ENCODE measurements around the gene SCYGR1.
"Not testable (repeated sequence)": the region's sequence is repeated elsewhere in the genome, so short reads cannot be mapped to it uniquely, and the experiment has no call there.

SCYGR1 gene

GRCh38 chr2:227387583-227387982 is at the start of gene SCYGR1:
SCYGR1 (minus strand) TSS chr2:227387949; CDS start chr2:227387949, 0 bp downstream.
- DNase-seq, result not testable (repeated sequence)

- no peak for DNase-seq
Measured at GRCh38 chr2:227436436-227437174, 48.9 kb upstream of the SCYGR1 start.

DNA sequence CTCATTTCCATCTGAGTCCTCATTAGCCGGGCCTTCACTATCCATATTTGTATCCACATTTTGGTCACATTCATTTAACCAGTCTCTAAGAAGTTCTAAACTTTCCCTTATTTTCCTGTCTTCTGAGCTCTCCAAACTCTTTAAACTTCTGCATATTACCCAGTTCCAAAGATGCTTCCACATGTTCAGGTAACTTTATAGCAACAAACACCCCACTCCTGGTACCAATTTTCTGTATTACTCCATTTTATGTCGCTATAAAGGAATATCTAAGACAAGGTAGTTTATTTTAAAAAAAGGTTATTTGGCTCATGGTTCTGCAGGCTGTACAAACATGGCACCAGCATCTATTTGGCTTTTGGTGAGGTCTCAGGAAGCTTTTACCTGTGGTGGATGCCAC is 45.4 kb upstream of the SCYGR1 start:
- DNase-seq, result no peak

- no peak for DNase-seq
Measured at GRCh38 chr2:227430639-227431038, 42.9 kb upstream of the SCYGR1 start.

DNA sequence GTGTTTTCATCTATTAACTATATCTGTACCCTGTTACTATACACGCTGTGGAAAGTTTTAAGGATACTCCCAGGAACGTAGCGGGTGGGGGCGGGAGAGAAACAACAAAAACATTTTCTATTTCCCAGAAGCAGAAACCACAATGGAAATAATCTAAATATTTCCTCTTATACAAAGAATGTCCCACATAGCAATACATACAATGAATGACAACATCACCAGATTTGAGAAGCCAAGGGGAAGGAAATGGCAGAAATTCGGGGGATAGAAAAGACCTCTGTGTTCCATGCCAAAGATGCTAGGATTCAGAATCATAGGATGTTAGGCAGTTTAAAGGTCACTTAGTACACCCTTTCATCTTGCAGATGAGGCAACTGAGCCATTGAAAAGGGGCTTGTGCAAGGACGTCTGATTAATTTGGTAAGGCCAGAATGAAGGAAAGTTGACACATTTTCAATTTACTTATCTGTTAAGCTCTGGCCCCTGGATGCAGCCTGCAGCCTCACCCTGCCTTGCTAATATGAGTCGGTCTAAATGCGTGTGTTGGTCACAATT is 41.1 kb upstream of the SCYGR1 start:
- no peak for DNase-seq

DNA sequence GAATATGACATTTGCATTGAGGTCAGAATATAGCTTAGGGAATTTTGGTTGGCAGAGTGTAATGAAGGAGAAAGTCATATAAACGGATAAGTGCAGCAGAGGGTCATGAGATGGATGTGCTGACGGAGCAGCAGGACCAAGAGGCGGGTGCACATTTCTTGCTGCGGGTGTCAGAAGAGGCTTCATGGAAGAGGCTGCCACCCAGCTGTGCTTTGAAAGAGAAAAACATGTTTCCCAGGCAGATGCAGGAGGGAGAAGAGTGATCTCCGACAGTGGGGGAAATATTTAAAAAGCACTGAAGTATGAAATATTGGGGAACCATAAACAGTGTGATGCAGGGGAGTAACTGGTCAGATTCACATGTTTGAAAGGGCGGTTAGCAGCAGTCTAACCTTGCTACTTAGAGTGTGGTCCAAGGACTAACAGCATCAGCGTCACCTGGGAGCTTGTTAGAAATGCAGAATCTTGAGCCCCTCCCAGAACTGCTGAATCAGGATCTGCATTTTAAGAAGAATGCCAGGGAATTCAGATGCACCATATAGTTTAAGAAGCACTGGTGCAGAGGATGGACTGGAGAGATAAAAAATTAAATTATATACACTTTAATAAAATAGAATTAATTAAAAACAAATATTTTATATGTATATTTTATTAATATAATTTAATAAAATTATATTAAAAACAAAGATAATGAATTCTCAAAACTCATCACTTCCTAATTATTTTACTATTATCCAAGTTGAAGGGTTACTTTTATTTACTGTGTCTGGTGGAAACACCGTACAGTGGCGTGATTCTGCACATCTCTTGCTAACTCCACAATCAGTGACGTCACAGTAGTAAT is 36.1 kb upstream of the SCYGR1 start:
- DNase-seq, result no peak

- no peak for DNase-seq
Measured at GRCh38 chr2:227420087-227421052, 32.6 kb upstream of the SCYGR1 start.

- no peak for DNase-seq
Measured at GRCh38 chr2:227416701-227417100, 29.0 kb upstream of the SCYGR1 start.

DNA sequence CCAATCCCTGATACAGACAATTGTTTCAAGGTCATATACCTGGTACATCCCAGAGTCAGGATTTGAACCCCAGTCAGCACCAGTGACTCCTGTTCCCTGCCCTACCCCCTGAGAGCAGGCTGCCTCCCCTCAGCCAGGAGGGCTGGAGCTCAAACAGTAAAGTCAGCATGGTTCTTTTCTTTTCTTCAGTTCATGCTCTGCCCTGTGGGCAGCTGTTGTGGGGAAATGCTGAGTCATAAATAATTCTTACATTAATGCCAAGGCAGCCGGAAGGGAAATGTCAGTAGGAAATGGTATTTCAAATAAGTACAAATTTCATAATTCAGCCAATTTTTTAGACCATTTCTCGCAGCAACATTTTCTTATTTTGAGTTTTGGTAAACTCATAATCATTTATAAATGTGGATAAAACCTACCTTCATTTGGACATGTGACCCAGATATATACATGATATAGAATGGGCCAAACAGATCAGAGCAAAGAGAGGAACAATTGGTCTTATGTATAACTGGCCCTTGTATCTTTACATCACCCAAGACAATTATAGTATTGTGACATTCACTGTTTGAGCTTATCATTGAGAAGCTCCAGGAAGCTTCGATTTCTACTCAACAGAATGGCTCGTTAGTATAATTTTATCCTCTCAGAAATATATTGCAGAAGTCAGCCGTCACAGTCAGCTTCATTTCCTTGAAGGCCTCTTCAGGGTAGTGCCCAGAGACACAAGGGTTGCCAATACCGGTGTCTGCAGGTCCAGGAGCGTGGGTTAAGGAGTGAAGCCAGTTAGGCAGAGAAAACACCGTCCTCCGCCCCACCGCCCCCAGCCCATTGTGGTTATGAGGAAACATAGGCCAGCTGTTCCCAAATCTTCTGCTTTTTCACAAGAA is 28.0 kb upstream of the SCYGR1 start:
- no peak for DNase-seq

GRCh38 chr2:227414846-227415245 is 27.1 kb upstream of the SCYGR1 start:
- DNase-seq, result no peak

DNA sequence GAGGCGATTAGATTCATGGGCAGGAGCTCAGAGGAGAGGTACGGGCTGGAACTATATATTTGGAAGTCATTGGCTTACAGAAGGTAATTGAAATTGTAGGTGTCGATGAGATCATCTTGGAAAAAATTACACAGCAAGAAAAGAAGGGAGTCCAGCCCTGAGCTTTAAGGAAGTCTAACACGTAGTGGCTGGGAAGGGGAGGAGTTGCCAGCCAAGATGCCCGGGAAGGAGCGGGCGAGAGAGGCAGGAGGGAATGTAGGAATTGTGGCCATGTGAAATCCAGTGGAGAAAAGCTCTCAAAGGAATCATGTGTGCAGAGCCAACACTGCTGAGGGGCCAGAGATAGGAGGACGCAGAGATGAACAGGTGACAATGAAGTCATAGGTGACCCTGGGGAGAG is 25.6 kb upstream of the SCYGR1 start:
- DNase-seq, result no peak

GRCh38 chr2:227412877-227413276 is 25.1 kb upstream of the SCYGR1 start:
- no peak for DNase-seq

- no peak for DNase-seq
Measured at GRCh38 chr2:227411990-227412350, 24.2 kb upstream of the SCYGR1 start.

DNA sequence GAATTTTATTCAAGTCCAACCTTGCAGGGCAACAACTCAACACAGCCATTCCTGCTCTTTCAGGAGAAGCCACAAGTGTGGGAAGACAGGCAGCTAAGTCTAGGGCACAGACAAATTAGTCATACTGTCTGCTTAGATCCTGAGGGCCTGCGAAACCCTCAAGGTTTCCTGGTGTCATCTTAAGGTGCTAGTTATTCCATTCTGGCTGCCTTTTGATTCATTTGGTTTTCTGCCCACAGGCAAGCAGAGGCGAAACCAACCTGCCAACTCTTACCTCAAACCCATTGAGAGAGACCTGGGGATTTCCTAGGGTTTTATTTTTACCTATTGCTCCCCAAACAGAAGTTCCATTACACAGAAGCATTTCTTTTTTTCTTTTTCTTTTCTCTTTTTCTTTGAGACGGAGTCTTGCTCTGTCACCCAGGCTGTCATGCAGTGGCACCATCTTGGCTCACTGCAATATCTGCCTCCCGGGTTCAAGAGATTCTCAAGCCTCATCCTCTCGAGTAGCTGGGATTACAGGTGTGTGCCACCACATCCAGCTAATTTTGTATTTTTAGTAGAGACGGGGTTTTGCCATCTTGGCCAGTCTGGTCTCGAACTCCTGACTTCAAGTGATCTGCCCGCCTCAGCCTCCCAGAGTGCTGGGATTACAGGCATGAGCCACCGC is 23.7 kb upstream of the SCYGR1 start:
- peak; percentile 68 for DNase-seq

GRCh38 chr2:227410191-227410590 is 22.4 kb upstream of the SCYGR1 start:
- no peak for DNase-seq

DNA sequence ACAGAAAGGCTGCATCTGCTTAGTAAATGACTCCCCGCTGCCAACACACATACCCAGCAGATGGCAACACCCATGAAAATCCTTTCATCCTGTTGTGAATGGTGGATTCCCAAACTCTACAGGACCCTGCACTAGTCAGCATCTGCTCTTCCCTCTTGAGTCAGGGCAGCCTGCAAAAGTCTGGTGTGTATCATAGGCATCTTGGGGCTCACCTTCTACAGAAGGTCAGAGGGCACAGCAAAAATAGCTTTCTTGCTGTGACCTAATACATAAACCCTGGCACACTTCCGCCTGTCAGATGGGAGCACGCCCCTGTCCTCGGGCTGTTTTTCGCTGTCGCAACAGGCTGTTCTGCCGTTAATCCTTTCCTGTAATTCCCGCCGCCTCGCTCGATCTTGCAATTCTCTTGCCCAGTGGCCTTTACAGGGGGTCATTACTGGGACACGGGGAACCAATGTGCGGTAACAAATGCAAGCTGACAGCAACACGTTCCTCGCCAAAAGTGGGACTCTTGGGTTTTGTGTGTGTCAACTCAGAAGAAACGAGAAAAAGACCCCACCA is 19.9 kb upstream of the SCYGR1 start:
- DNase-seq, result no peak

GRCh38 chr2:227406177-227407031 is 18.7 kb upstream of the SCYGR1 start:
- no peak for DNase-seq

GRCh38 chr2:227404585-227405271 is 17.0 kb upstream of the SCYGR1 start:
- DNase-seq, result no peak

- DNase-seq, result no peak
Measured at GRCh38 chr2:227402959-227403358, 15.2 kb upstream of the SCYGR1 start.

Data from stimulated activated naive CD4-positive, alpha-beta T cell treated with Interleukin-2 at 50 U/mL for 16 hours (primary cell).